Effector memory CD4-positive, alpha-beta T cell (primary cell): ENCODE measurements around the gene SMIM1.
"Not testable (repeated sequence)": the region's sequence is repeated elsewhere in the genome, so short reads cannot be mapped to it uniquely, and the experiment has no call there.

Source experiments
- DNase-seq, 3 donors: peaks; one replicate each; pipeline ENCODE4 v3.0.0-alpha.2; 2020
- H3K27ac ChIP-seq: 2 replicates; pipeline ENCODE4 v1.7.0; 2013; ENCODE audit warnings: mild to moderate bottlenecking, low read length, moderate library complexity; ENCODE audit not compliant: insufficient read depth, poor library complexity, severe bottlenecking
- H3K27me3 ChIP-seq: replicated peaks from 2 replicates; pipeline ENCODE4 v1.7.0; 2013; ENCODE audit warnings: mild to moderate bottlenecking, low read length; ENCODE audit not compliant: insufficient read depth, control insufficient read depth, poor library complexity, severe bottlenecking
- H3K36me3 ChIP-seq: 2 replicates; pipeline ENCODE4 v1.7.0; 2013; ENCODE audit warnings: mild to moderate bottlenecking, low read length, moderate library complexity; ENCODE audit not compliant: control insufficient read depth, insufficient read depth
- H3K4me1 ChIP-seq: 2 replicates; pipeline ENCODE4 v1.7.0; 2013; ENCODE audit warnings: low read length, mild to moderate bottlenecking; ENCODE audit not compliant: control insufficient read depth, insufficient read depth, poor library complexity, severe bottlenecking
- H3K4me3 ChIP-seq: 2 replicates; pipeline ENCODE4 v1.7.0; 2013; ENCODE audit warnings: low read length, low read depth, mild to moderate bottlenecking; ENCODE audit not compliant: insufficient read depth, poor library complexity, severe bottlenecking
- H3K9me3 ChIP-seq: 2 replicates; pipeline ENCODE4 v1.7.0; 2013; ENCODE audit warnings: mild to moderate bottlenecking, low read length, moderate library complexity; ENCODE audit not compliant: control insufficient read depth

SMIM1 gene

GRCh38 chr1:3795453-3796214, 23.1 kb downstream of the SMIM1 start:
- H3K4me1 ChIP-seq = peaks cover 13% of the 10 kb centered on the region
- DNase-seq = no peak
- no peaks in the 10 kb centered on the region for H3K9me3 ChIP-seq
- no peaks in the 10 kb centered on the region for H3K36me3 ChIP-seq
- H3K4me3 ChIP-seq = peak overlapping the region; percentile 74
- no peaks in the 10 kb centered on the region for H3K27me3 ChIP-seq
- peak overlapping the region; percentile 16 for H3K27ac ChIP-seq

GRCh38 chr1:3796215-3797061, 23.9 kb downstream of the SMIM1 start, which contains the start of gene LRRC47:
LRRC47 (minus strand) TSS chr1:3796498; CDS start chr1:3796476, 22 bp downstream.
- DNase-seq = peak; percentile 83 to 92 (median 88)
- Histone ChIP-seq H3K4me3 (peak within 1 kb of the TSS; percentile 74), H3K9me3 (no peaks in the 10 kb centered on the region), H3K27me3 (no peaks in the 10 kb centered on the region), H3K36me3 (no peaks in the 10 kb centered on the region), H3K4me1 (peaks cover 13% of the 10 kb centered on the region), H3K27ac (peak within 1 kb of the TSS; percentile 16)

- Histone ChIP-seq H3K27ac (no peak overlapping the region), H3K27me3 (no peaks in the 10 kb centered on the region), H3K4me1 (peaks cover 7% of the 10 kb centered on the region), H3K36me3 (no peaks in the 10 kb centered on the region), H3K9me3 (no peaks in the 10 kb centered on the region), H3K4me3 (no peak overlapping the region)
- no peak for DNase-seq
Measured at GRCh38 chr1:3799976-3800685, 27.6 kb downstream of the SMIM1 start.

GRCh38 chr1:3800795-3801194, 28.2 kb downstream of the SMIM1 start:
- H3K9me3 ChIP-seq, H3K4me1 ChIP-seq, H3K27ac ChIP-seq, H3K27me3 ChIP-seq, H3K36me3 ChIP-seq, H3K4me3 ChIP-seq, DNase-seq: not testable (repeated sequence)

GRCh38 chr1:3803905-3804626, 31.5 kb downstream of the SMIM1 start:
- Histone ChIP-seq H3K9me3 (no peaks in the 10 kb centered on the region), H3K36me3 (no peaks in the 10 kb centered on the region), H3K27ac (no peak overlapping the region), H3K27me3 (no peaks in the 10 kb centered on the region), H3K4me1 (no peaks in the 10 kb centered on the region), H3K4me3 (no peak overlapping the region)
- no peak for DNase-seq

GRCh38 chr1:3804627-3804944, 32.0 kb downstream of the SMIM1 start:
- H3K4me3 ChIP-seq, H3K27me3 ChIP-seq, H3K36me3 ChIP-seq, H3K27ac ChIP-seq, DNase-seq, H3K9me3 ChIP-seq, H3K4me1 ChIP-seq: not testable (repeated sequence)

GRCh38 chr1:3805038-3805437, 32.5 kb downstream of the SMIM1 start:
- Histone ChIP-seq H3K27ac (no peak overlapping the region), H3K4me3 (no peak overlapping the region), H3K9me3 (no peaks in the 10 kb centered on the region), H3K27me3 (no peaks in the 10 kb centered on the region), H3K36me3 (no peaks in the 10 kb centered on the region), H3K4me1 (no peaks in the 10 kb centered on the region)
- DNase-seq = no peak

- no peaks in the 10 kb centered on the region for H3K4me1 ChIP-seq
- DNase-seq = no peak
- H3K27ac ChIP-seq = no peak overlapping the region
- no peak overlapping the region for H3K4me3 ChIP-seq
- no peaks in the 10 kb centered on the region for H3K36me3 ChIP-seq
- H3K27me3 ChIP-seq = no peaks in the 10 kb centered on the region
- H3K9me3 ChIP-seq = no peaks in the 10 kb centered on the region
Measured at GRCh38 chr1:3807769-3808168, 35.2 kb downstream of the SMIM1 start.

- Histone ChIP-seq H3K27ac (no peak overlapping the region), H3K4me1 (no peaks in the 10 kb centered on the region), H3K9me3 (no peaks in the 10 kb centered on the region), H3K27me3 (no peaks in the 10 kb centered on the region), H3K36me3 (peaks cover 5% of the 10 kb centered on the region), H3K4me3 (no peak overlapping the region)
- DNase-seq = no peak
Measured at GRCh38 chr1:3809680-3810079, 37.1 kb downstream of the SMIM1 start.
